DMS153 treated with DMSO at 0.1 percent for 48 hours (cell line): ENCODE data around the gene KLRD1.
"Not testable (repeated sequence)": the region's sequence is repeated elsewhere in the genome, so short reads cannot be mapped to it uniquely, and the experiment has no call there.

Experiments
- DNase-seq: peaks from one replicate; lab custom pipeline; 2025; ENCODE audit not compliant: unreplicated experiment; lab: John Stamatoyannopoulos, UW

The KLRD1 gene, protein sequence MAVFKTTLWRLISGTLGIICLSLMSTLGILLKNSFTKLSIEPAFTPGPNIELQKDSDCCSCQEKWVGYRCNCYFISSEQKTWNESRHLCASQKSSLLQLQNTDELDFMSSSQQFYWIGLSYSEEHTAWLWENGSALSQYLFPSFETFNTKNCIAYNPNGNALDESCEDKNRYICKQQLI

DNA sequence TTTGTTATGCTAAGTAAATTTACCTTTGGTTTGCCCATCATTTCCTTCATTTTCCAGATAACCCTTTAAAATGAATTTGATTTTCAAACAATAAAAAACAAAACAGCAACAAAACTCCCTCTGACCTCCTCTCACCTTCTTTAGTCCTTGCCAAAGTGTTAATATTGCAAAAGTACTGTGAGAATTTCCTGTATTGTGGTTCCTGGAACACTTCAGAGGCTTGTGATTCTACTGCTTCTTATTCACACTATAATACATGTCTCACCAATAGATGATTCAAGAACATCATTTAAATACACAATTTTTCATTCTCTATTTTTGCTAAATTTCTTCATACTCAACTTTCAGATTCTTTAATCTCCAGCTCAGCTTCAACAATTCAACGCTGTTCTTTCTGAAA lies at the start of gene KLRD1:
Gene KLRD1, plus strand, starts transcription at position 241 of the 400 bp plus-strand sequence. CDS start 208 bp downstream, outside the sequence.
- DNase-seq, result no peak

DNA sequence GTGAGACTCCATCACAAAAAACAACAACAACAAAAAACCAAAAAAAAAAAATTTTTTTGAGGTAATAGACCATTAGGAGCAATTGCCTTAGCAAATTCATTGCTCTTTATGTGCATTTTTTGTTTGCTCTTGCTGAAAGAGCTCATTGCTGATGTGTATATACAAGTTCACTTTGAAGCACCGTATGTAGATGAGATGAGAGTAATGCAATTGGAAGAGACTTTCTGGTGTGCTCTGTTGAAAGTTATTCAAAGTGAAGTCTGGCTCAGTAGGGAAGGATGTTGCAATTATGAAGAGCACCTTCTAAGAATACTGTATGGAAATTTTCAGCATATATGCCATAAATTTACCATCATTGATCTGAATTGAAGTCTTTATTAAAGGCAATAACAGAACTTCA lies 46.7 kb upstream of the KLRD1 start:
- DNase-seq, result no peak

DNA sequence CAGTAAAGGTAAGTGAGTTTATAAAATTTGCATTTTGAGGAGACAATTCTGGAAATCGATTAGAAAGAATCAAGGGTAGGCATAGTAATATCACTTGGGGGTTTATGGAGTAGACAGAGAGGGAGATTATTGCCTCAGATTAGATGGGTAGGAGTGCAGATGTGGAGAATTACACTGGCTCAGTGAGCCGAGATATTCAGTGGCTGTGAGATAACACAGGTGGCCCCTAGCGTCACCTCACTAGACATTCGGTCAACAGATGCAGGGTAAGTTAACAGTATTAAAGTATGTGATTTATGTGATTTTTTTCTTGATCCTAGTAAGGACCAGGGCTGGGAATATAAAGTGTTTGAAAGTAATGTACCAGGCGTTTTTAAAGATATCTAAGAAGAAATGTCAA lies 39.6 kb upstream of the KLRD1 start:
- DNase-seq, result no peak

DNA sequence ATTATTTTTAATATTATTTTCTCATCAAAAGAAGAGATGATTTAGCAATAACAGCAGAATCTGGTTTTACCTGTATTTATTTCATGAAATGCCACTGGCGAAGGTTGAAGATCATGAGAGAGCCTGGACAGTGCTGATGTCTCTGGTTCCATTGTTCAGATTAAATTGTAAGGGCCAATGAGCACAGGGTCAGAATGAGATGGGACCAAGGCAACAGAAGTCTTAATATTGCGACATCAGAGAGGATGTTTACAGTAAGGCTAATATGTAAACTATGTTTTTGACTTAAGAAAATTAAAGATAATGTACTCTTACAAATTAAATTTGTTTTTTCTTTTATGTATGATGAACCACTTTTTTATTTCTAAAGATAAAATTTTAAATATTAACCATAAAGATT lies 35.2 kb upstream of the KLRD1 start:
- no peak for DNase-seq

DNA sequence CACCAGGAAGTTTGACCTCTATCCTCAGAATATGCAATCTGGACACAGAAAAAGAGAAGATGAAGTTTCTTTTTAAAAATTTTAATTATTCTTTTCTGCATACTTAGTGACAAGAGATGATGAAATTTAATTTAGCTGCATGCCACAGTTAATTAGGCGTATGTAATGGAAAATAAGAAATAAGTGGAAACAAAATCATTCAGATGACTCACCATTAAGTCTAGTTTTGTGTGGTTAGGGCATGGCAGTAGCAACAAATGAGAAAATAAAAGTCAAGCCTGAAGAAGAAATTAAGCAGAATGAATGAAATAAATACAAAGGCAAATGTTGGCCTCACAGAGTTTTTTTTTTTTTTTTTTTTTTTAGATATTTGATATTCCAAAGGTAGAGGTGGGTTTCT lies 30.9 kb upstream of the KLRD1 start:
- DNase-seq, result no peak

DNA sequence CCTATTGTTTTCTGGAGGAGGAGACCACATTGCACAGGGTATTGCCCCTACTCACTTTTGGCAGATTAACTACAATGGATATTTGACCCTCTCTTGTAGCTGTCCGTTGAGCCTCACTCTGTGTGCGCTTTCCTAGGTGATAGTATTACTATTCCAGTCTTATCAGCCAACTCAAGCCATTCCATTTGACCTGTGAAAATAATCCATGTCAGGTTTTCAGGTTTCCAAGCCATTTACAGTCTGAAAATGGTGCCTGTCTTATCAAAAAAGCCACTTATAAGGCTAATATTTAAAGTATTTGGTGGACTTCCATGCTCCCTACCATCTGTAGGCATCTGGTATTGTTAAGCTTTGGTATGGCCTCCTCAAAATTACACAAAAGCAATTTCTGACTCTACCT lies 29.6 kb upstream of the KLRD1 start:
- no peak for DNase-seq

DNA sequence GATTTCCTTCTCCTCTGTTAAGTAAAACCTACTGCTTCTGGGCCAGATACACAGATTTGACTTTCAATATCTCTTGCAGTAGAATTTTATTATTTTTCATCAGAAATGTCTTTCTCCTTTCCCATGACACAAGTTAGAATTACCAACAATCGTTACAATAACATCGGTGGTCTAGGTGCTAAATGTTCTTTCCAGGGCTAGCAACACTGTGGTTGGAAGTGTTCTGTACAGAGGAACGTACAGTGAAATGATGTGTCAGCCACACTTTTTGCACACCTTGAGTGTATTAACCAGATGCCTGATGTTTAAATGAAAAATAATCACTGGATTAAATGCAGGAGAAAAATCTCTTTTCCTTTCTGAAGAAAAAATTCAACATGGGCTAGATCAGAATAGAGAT lies 27.7 kb upstream of the KLRD1 start:
- DNase-seq, result no peak

DNA sequence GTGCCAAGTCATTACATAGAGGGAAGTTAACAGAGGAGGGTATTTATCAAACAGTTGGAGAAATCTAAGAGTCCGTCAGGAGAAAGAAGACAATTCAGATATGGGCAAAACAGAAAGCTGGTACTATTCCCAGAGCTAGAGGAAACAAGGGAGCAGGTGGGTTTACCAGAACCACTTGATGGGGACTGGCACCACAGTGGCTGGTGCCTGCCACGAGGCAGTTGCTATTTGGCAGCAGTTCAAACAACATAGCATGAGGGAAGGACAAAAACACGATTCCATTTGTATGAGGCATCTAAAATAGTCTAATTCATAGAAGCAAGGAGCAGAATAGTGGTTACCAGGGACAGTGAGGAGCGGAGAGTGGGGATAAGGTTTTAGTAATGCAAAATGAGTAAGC lies 24.6 kb upstream of the KLRD1 start:
- DNase-seq, result peak; percentile 67

DNA sequence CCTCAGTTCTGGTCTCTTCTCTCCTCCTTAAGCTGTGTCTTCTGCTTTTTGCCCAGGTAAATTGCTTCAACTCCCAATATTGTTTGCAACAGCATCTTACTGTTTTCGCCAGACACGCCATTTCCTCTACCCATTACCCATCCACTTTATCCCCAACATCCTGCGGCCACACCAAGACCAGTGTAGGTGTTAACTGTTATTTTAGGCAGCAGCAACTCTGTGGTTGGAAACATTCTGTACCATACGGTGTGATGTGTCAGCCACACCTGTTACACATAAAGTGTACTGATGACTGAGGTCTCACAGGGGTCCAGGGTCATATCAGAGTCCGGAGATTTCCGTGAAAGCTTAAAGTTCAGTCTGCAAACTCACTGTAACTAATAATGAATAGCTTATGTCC lies 21.8 kb upstream of the KLRD1 start:
- no peak for DNase-seq

DNA sequence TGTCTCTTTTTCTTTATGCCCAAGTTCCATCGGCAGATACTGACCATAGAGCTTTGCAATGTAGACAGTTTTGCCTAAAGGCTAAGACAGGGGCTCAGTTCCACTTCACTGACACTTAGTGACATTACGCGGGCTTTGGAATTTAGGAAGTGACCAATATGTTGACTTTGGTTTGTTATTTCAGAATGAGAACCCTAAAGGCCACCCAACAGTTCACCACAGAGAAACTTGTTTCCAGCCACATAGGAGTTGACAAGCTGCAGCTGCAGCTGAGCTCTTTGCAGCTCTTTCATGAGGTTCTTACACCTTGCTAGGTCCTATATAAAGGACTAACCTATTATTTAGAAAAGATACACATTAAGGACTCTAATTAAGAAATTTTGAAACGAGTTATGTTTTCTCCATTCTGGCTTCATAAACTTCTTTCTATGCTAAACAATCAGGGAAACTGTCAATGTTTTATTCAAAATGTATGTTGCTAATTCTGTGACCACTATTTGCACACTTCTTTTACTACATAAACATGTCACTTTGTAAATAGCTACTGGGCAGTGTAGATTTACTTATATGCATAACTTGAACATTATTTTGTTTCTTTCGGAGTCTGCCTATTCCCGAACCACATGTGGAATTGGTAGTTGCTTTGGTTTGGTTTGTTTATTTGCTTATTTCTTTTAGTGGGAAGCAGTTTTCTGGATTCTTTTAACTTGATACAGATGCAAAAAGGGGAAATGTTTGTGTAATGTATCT lies 18.5 kb upstream of the KLRD1 start:
- DNase-seq, result no peak

DNA sequence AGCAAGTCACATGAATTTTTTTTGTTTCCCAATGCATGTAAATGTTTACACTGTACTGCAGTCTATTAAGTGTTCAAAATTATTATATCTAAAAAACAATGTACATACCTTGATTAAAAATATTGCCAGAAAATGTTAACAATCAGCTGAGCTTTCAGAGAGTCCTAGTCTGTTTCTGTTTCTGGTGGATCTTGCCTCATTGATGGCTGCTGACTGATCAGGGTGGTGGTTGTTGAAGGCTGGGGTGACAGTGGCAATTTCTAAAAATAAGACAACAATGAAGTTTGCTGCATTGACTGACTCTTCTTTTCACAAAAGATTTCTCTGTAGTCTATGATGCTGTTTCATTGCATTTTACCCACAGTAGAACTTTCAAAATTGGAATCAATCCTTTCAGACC lies 16.6 kb upstream of the KLRD1 start:
- DNase-seq, result no peak

DNA sequence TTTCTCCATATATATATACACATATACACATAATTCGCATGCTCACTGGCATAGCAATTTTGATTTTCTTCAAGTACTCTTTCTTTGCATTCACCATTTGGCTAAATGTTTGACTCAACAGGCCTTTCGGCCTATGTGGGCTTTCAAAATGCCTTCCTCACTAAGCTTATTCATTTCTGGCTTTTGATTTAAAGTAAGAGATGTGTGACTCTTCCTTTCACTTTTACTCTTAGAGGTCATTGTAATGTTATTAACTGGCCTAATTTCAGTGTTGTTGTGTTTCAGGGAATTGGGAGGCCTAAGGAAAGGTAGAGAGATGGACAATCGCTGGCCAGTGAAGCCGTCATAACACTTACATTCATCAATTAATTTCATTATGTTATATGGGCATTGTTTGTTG lies 14.5 kb upstream of the KLRD1 start:
- no peak for DNase-seq

DNA sequence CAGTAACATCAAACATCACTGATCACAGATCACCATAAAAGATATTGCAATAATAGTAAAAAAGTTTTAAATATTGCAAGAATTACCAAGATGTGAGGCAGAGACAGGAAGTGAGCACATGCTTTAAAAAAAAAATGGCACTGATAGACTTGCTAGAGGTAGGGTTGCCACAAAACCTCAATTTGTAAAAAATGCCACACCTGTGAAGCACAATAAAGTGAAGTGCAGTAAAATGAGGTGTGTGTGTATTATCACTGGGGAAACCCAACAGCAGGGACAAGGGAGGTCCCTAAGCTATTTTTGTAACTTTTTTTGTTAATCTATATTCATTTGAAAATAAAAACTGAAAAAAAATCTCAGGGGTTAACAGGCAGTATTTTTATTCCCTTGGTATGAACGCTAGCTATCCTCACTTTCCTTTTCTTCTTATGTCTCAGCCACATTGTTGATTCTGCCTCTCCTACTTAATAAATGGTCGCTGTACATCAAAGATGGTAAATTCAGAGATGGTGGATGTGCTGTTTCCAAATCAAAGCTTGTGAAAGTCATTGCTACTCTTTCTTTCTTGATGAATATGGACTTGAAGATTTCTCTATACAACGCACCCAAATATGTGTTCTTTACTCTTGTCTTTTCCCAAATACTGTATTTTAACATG lies 14.0 kb upstream of the KLRD1 start:
- DNase-seq, result no peak

DNA sequence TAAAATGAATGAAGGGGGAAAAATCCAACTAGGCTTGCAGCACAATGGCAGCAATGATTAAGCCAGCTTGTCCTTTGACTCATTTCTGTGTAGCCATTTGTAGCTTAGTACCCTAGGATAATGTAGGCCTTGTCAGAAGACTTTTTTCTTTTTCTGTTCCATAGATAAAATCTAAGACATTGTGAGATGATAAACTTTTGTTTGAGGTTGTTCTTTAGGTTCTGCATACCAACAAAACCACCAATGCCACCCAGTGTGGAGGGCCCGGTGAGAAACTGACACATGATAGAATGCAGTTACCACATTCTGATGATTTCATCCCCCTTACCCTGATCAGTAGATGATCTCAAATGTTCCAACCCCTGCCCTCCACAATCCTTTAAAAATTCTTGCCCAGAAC lies 6.6 kb upstream of the KLRD1 start:
- no peak for DNase-seq

DNA sequence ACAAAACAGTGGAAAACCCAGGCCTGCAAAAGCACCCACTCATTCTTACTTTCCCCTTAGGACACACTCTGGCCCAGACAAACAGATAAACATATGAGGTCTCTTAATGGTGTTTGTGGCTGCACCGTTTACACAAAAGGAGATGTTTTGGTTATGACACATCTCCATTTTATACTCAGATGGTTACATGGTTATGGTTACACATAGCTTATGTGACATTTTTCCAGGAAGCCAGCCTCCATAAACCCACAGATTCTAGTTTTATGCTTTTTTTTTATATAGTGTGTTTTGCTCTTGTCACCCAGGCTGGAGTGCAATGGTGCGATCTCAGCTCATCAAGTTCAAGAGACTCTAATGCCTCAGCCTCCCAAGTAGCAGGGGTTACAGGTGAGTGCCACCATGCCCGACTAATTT lies 3.5 kb upstream of the KLRD1 start:
- DNase-seq, result no peak

DNA sequence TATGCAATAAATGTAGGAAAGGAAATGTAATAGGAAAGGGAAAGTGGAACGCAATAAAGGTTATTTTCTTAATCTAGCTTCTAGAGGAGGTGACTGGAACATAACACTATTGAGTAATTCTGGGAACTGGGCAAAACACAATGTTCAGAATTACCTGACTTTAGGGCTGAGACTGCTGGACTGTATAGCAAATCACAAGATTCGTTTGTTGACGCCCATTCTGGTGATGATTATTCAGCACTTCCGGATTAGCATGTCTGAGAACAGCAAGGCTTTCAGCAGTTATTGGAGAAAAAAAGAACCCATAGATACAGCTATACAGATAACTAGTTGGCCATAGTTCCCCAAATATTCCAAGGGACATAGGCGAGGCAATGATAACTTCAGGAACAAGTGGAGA lies 2.3 kb upstream of the KLRD1 start:
- no peak for DNase-seq

DNA sequence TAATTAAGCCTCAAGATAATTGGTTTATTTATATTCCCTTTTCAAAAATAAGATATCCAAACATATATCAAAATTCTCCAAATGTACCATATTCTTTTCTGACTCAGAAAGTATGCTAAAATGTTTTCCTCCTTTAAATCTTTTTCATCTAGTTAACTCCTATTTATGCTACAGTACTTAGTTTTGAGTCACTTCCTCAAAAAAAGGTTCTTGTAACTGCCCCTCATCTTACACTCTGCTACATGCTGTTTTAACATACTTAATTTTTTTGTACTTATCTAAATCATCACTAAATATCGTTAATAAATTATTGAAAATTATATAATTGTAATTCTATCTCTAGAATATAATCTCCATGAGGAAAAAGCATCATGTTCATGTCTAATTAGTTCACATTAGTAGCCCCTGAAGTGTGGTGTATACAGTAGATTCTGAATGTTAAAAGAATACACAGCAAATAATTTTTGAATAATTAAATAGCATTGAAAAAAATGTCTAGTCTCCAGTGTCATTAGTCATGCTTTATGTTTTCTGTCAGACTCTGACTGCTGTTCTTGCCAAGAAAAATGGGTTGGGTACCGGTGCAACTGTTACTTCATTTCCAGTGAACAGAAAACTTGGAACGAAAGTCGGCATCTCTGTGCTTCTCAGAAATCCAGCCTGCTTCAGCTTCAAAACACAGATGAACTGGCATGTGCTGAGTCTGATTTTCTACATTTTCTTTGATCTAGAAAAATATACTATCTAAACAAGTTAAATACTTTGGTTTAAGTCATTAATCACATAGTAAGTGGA lies 3.5 kb downstream of the KLRD1 start:
- DNase-seq, result no peak

DNA sequence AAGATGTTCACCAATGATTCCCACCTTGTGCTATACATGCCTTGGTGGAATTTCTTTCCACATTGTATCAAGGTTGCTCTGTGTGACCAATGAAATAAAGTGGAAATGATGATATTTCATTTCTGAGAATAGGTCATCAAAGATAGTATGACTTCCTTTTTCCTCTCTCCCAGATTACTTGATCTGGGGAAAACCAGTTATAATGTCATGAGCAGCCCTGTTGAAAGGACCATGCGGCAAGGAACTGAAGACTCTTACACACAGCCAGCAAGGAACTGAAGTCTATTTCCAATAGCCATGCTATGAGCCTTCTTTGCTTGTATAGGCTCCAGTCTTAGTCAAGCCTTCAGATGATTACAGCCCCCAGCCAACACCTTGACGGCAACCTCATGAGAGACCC lies 11.7 kb downstream of the KLRD1 start:
- DNase-seq, result no peak

DNA sequence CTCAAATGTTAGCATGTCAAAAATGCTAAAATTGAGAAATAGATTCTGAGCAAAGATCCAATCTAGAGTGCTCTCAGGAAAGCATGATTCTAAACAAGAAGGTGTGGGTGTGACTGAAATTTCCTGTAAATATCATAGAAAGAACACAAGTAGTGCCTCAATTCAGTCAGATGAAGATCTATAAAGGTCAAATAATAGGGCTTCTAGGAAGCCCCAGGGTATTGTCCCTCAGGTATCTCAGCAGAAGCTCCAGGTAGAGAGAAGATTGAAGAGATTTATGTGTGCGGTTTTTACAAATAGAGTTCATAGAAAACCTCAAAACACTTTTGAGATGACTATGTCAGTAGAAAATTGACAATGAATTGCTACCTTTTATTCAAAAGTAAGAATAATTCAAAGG lies 13.0 kb downstream of the KLRD1 start:
- no peak for DNase-seq

DNA sequence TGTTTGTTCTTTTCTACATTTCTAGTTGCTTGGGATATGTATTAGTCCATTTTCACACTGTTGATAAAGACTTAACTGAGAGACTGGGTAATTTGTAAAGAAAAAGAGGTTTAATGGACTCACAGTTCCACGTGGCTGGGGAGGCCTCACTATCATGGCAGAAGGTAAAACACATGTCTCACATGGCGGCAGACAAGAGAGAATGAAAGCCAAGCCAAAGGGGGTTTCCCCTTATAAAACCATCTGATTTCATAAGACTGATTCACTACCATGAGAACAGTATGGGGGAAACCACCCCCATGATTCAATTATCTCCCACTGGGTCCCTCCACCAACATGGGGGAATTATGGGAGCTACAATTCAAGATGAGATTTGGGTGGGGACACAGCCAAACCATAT lies 21.0 kb downstream of the KLRD1 start:
- not testable (repeated sequence) for DNase-seq

DNA sequence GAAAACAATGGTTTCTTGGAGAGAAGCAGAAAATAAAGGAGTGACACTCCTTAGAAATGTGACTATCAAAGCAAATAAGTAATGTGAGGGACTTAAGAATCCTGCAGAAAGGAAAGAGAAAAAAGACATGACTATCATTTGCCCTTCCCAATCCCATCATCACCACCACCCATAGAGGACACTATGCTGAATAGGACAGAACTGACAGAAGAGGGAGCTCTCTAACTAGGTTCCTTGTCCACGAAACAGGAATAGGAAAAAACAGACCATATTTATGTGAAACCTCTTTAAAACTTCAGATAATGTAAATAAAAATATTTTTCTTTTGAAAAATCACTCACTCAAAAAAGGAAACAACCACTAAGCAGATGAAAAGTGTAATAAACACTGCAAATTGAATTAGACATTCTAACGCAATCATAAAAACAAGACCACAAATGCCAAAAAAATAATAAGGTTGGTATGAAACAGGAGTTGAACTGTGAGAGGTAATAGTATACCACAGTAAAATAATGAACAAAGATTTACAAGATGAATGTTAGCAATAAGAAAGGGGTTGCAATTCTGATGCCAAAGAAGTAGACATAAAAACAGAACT lies 24.1 kb downstream of the KLRD1 start:
- DNase-seq, result peak; percentile 58
